HG02759 (cell line): ENCODE results near the gene CAMKMT.

Experiments
- ATAC-seq: cut with Tn5 transposase; IDR thresholded peaks from one replicate; pipeline ENCODE4 v1.9.1; 2021; ENCODE audit warnings: mild to moderate bottlenecking, moderate library complexity; ENCODE audit not compliant: unreplicated experiment

Gene CAMKMT

DNA sequence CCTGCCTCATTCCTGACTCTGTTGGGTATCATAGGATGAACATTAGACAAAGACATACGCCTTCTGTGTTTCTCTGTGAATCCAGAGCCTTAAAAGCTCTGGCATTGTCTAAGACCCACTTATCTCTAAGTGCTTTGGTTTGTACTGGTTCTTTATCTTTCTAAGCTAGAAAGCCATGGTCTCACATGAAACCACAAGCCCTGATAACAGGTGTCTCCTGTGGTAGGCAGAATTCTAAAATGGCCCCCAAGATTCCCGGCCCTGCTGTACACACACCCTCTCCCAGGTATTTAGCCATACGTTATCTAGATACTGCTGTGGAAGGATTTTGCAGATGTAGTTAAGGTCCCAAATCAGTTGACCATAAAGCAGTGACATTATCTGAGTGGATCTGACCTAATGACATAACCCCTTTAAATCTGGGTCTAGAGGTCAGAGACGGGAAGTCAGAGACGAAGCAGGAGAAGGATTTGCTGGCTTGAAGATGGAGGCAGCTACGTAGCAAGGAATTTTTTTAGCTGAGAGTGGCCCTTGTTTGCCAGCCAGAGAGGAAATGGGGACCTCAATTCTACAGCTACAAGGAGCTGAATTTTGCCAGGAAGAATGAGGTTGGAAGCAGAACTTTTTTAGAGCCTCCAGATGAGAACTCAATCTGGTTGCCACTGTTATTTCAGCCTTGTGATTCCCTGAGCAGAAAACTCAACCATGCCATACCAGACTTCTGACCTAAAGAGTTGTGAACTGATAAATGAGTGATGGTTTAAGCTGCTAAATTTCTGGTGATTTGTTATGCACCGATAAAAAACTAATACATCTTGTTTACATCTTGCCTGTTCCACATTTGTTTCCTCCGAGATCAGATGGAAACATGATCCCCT, 186.7 kb downstream of the CAMKMT start:
- ATAC-seq, result no peak

- no peak for ATAC-seq
Measured at GRCh38 chr2:44549099-44549471, 187.3 kb downstream of the CAMKMT start.

DNA sequence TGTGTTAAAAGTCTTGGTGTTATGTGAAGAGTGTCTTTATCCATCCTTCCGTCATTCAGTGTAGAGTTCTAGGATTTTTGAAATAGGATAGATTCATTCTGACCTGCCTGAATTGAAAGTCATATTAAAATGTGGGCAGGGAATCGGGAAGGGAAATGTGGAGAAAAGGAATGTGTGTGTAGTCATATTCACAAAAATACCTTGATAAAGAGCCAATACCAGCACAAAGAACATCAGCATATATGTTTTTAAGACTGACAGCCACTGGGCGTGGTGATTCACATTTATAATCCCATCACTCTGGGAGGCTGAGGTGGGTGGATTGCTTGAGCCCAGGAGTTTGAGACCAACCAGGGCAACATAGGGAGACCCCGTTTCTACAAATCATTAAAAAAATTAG, 188.1 kb downstream of the CAMKMT start:
- no peak for ATAC-seq

DNA sequence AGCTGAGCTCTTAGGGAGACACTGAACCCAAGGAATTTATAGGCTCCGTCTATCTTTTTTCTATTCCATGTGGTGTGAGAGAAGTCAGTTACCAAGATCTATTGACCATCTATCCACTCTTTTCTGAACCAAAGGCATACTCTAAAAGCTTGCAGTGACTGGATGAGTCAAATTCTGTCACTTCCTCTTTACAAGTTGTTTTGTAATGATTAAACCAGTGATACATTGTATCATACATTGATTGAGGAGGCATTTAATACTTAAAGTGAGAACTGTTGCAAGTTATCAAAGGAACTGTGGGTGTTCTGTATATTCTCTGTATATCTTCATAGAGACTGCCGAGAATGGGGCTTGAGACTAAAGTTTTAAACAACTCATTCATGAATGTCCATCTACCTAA, 188.8 kb downstream of the CAMKMT start:
- ATAC-seq, result peak; percentile 48

- no peak for ATAC-seq
Measured at GRCh38 chr2:44551497-44551896, 189.8 kb downstream of the CAMKMT start.

- ATAC-seq, result no peak
Measured at GRCh38 chr2:44553456-44553855, 191.7 kb downstream of the CAMKMT start.

DNA sequence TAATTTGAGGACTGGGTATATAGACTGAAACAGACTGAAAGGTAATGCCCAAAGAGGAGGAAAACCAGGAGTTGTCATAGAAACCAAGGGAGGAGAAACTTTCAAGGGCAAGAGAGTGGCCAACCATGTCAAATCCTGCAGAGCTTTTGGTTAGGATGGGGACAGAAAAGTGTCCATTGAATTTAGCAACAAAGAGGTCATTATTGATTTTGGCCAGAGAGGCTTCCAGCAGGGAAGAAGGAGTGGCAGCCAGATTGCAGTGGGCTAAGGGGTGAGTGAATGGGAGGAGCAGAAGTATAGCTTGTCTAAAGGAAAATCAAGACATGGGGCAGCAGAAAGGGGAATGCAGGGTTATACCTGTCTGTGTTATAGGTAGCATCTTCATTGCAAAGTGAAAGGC, 194.0 kb downstream of the CAMKMT start:
- ATAC-seq, result no peak

- ATAC-seq, result no peak
Measured at GRCh38 chr2:44559108-44559507, 197.4 kb downstream of the CAMKMT start.

- no peak for ATAC-seq
Measured at GRCh38 chr2:44560352-44560751, 198.6 kb downstream of the CAMKMT start.

DNA sequence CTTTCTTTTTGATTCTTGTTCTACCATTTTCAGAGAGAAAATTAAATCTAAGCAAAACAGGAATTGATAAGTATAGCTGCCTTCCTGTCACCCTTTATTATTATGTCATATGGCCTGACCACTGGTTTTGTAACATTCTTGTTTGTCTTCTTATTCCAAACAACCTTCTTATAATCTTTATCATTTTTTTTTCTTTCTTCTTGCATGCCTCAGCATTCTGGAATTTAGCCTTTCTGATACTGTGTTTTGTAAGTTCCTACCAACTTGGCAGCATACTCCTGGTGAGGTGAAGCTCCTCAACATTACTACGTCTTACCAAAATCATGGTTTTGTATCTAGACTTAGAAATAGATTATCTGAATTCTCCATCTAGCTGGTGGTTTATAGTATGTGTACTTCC, 199.2 kb downstream of the CAMKMT start:
- ATAC-seq, result no peak

GRCh38 chr2:44562737-44563136, 201.0 kb downstream of the CAMKMT start:
- no peak for ATAC-seq

- ATAC-seq, result no peak
Measured at GRCh38 chr2:44564752-44565151, 203.0 kb downstream of the CAMKMT start.

DNA sequence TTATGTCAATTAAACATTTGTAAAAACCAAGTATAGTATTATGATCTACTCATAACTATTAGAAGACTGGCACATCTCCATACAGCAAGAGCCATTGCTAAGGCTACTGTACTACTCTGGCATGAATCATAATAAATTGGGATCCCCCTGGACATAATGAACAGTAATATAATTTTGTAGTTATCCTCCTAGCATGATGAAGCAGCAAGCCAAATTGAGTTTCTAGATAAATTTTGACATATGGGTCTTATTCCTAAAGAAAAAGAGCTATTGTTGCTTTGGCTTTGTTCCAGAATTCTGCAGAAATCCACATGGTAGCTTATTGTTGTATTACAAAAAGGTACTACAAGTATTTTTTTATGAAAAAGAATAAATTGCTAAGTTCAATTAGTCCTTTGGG, 204.3 kb downstream of the CAMKMT start:
- ATAC-seq, result no peak

DNA sequence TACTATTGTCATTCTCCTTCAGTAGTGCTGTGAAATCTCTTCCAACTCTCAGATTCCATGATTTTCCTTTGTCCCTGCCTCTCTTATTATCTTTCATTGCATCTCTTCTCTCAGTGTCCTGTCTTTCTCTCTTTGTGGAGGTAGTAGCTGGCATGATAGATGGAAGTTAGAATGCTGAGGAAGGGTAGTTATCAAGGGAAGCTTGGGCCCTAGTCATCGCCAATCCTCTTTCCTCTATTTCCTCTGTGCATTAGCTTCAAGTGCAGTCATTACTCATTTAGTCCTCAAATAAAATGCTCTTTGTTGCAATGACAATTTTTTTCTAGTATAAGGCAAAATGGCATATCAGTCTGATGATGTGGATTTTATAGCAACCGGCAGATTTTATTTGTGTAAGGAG, 207.7 kb downstream of the CAMKMT start:
- no peak for ATAC-seq

- ATAC-seq, result no peak
Measured at GRCh38 chr2:44570271-44570670, 208.5 kb downstream of the CAMKMT start.

DNA sequence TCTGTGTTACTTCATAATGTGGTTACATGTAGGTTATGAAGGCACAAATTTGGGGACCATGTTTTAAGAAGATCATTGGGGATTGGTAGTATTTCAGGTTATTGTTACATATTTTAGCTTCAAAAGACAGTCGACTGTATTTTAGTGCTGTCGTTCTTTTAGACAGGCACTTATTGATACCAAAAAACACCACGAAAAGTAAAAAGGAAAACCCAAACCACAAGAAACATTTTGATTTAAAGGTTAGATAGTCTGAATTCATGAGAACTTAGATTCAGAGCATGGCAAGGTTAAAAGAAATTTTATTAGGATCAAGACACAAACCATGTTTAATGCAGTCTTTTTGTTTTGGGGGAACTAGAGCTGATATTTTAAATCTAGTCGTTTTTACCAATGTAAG, 209.0 kb downstream of the CAMKMT start:
- ATAC-seq, result no peak

GRCh38 chr2:44572196-44572900, 210.6 kb downstream of the CAMKMT start:
- no peak for ATAC-seq

- no peak for ATAC-seq
Measured at GRCh38 chr2:44573996-44574395, 212.2 kb downstream of the CAMKMT start.

DNA sequence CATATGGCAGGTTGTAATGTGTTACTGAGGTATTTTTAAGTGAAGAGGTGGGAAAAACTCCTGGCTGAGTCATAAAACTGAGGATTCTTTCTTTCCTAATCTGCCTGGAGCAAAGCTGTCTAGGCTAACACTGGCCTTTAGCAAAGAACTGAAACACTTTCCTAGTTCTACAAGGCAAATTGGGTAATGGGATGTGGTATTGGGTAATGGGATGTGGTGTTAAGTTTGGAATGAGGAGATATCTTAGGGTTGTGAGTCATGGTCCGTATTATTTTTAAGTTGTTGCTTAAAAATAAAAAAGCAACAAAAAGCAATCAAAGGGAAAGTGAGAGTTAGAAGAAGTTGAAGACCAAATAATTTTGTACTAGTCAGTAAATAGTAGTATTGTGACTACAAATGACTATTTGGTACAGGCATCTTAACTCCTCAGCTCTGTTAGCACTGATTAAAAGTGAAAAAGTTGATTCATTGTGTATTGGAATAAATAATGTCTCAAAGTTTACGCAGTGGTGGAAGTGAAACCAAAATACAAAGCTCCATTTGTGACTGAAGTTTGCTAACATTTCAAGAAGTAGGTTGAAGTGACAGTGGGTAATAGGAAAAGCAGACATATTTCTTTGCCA, 216.8 kb downstream of the CAMKMT start:
- peak; percentile 81 for ATAC-seq

DNA sequence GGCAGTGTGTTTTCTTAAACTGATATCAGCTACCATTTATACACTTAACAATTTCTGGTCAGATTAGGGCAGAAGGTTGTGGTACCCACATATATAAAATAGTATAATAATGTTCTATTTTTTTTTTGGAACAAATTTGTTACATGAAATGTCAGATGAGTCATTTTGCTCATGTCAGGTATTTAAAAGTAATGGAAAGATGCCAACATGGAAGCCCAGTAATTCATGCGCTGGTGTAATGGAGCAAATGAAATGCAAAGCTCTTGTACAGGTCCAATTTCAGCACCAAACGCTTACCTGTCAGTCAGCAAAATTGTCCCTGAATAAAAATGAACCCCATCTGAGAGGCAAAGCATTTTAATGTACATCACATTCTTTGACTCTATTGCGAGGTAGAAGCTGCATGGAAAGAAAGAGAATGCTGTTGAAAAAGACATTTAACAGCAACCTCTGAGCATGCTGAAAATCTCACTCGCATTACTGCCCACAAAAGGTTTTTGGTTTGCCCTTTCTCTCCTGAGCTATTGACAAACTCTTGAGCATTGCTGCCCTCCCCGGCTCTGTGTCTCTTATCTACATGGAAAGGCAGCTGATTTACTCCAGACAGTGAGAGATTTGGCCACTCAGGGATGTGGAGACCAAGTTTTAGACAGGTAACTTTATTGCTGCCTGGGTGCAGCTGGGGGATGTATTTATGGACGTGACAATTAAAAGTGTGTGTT, 217.5 kb downstream of the CAMKMT start:
- no peak for ATAC-seq

GRCh38 chr2:44579837-44580230, 218.1 kb downstream of the CAMKMT start:
- ATAC-seq, result no peak
